Renal cortex interstitium (tissue), 11 donors: Measurements from ENCODE around the gene GPX7. TPM values are rescaled to one million over a fixed set of nuclear protein-coding genes. Genes with fewer than 3 reads are reported as not detected.

Experiments
- DNase-seq, 11 donors: peaks; one replicate each; pipeline ENCODE4 v3.0.0-alpha.2; 2013; ENCODE audit warnings: low read depth in 9 of 11, low spot score in 4 of 11; ENCODE audit errors: extremely low read depth in 1 of 11
- polyA plus RNA-seq, 3 donors: library from polyadenylated mRNA; unstranded; fragments of 120-200 nt; gene quantifications; one replicate each; pipeline ENCODE4 v1.2.1, GENCODE V29; 2013; ENCODE audit not compliant: insufficient read length in 3 of 3

The GPX7 gene
- polyA plus RNA-seq, 3 donors = 68.9 to 83.4 (median 75.5) TPM

- DNase-seq = no peak
Measured at GRCh38 chr1:52640697-52641096, 38.5 kb downstream of the GPX7 start.

GRCh38 chr1:52641307-52641706 lies 39.1 kb downstream of the GPX7 start:
- DNase-seq = no peak

GRCh38 chr1:52645261-52645660 lies 43.1 kb downstream of the GPX7 start:
- no peak for DNase-seq

GRCh38 chr1:52651904-52652303 lies 49.7 kb downstream of the GPX7 start:
- no peak for DNase-seq

GRCh38 chr1:52653207-52653849 lies 51.2 kb downstream of the GPX7 start:
- DNase-seq = no peak

- DNase-seq = no peak
Measured at GRCh38 chr1:52654063-52654462, 51.9 kb downstream of the GPX7 start.

- no peak for DNase-seq
Measured at GRCh38 chr1:52657702-52658101, 55.5 kb downstream of the GPX7 start.

Other genes starting within 250 kb of the GPX7 start
- 10 to 100 TPM; 28.6 to 38.5 (median 33.6) TPM for gene CC2D1B, start 236.2 kb upstream of the GPX7 start, polyA plus RNA-seq
- gene ORC1, start 197.9 kb upstream of the GPX7 start, polyA plus RNA-seq = 1 to 10 TPM; 5.8 to 8.7 (median 8.0) TPM
- 10 to 100 TPM; 79.3 to 81.8 (median 80.2) TPM for gene PRPF38A, start 197.8 kb upstream of the GPX7 start, polyA plus RNA-seq
- 100 to 1,000 TPM in 1 of 3 donors, 10 to 100 TPM in 2; 70.7 to 113 (median 86.3) TPM for gene TUT4, start 49.3 kb upstream of the GPX7 start, polyA plus RNA-seq
- 1 to 10 TPM; 1.9 to 4.4 (median 2.1) TPM for gene SHISAL2A, start 30.8 kb downstream of the GPX7 start, polyA plus RNA-seq
- 10 to 100 TPM; 14.5 to 19.5 (median 15.9) TPM for gene COA7, start 96.0 kb downstream of the GPX7 start, polyA plus RNA-seq
- 10 to 100 TPM; 24.9 to 28.2 (median 25.5) TPM for gene ZYG11B, start 124.1 kb downstream of the GPX7 start, polyA plus RNA-seq
- gene ZYG11A, start 240.4 kb downstream of the GPX7 start, polyA plus RNA-seq = under 1 TPM; 0.11 to 0.17 (median 0.14) TPM